ENCODE measurements around the gene CCL2. TPM values are rescaled to one million over a fixed set of nuclear protein-coding genes. Genes with fewer than 3 reads are reported as not detected.

The CCL2 gene
- total and polyA plus RNA-seq, 2 of the 8 experiments (the other 6 are each of a cell fraction or from before 2014, with no cell fraction given) = 3.0 to 3.7 TPM

- H3K4me3 ChIP-seq (ENCODE audit: extremely low read depth in 1 of 4, insufficient read depth in 2 of 4, low read depth in 3 of 4, low read length in 4 of 4) = no peak overlapping the region
- H3K79me1 ChIP-seq (ENCODE audit: low read depth, low read length) = no peaks in the 10 kb centered on the region
- H3K23ac ChIP-seq (ENCODE audit: insufficient read length) = no peak overlapping the region
- no peak overlapping the region for H2BK15ac ChIP-seq (ENCODE audit: low read length)
- no peak overlapping the region for H3K18ac ChIP-seq (ENCODE audit: extremely low read depth, low read length)
- H2AFZ ChIP-seq (ENCODE audit: low read length) = no peak overlapping the region
- no peak overlapping the region for H3K9ac ChIP-seq (replicated peaks in 1 of 4; ENCODE audit: extremely low read depth in 1 of 4, low read depth in 3 of 4, low read length in 3 of 4)
- H4K91ac ChIP-seq (replicated peaks; ENCODE audit: insufficient read length, low read length) = no peak overlapping the region
- DNase-seq (ENCODE audit: low read depth in 1 of 2, low spot score in 2 of 2) = no peak
- no peaks in the 10 kb centered on the region; the same call in 1 of the 2 replicates for H3K23me2 ChIP-seq (ENCODE audit: low read depth, low read length)
- H2BK12ac ChIP-seq (ENCODE audit: low read depth, low read length) = no peak overlapping the region
- H4K8ac ChIP-seq (ENCODE audit: extremely low read depth, insufficient read depth, low read length) = no peak overlapping the region
- no peaks in the 10 kb centered on the region for H3K27me3 ChIP-seq (replicated peaks in 1 of 4; ENCODE audit: control insufficient read depth in 3 of 4, extremely low read depth in 1 of 4, insufficient read depth in 3 of 4, low read length in 3 of 4)
- H2BK5ac ChIP-seq (ENCODE audit: low read depth, low read length) = no peak overlapping the region
- H3K36me3 ChIP-seq (ENCODE audit: control insufficient read depth in 2 of 4, insufficient read depth in 4 of 4, low read length in 3 of 4) = no peaks in the 10 kb centered on the region
- no peaks in the 10 kb centered on the region for H4K20me1 ChIP-seq (replicated peaks in 1 of 2; ENCODE audit: control insufficient read depth in 1 of 2, insufficient read depth in 2 of 2, low read length in 2 of 2)
- FAIRE-seq = no peak
- H2AK5ac ChIP-seq (ENCODE audit: low read depth, low read length) = no peak overlapping the region
- H3K79me2 ChIP-seq (ENCODE audit: control insufficient read depth in 1 of 2, insufficient read depth in 2 of 2, low read length in 2 of 2) = no peaks in the 10 kb centered on the region
- no peak overlapping the region for H3K56ac ChIP-seq (replicated peaks; ENCODE audit: insufficient read length, low read depth, low read length)
- CTCF ChIA-PET (ENCODE audit: partially characterized antibody) = interaction anchor here (1.1 kb wide), 1 partner anchor 65 kb away, joined by 3 read pairs; no protein-coding TSS in a partner anchor
- 57% methylated on average over 3 of the region's 3 CpGs; no CpG with 5 or more reads in 1 of the 2 experiments for WGBS, 2 experiments (ENCODE audit: extremely low coverage in 1 of 2, insufficient coverage in 1 of 2, insufficient read length in 1 of 2, insufficient replicate concordance in 2 of 2, low coverage in 1 of 2, low lambda C conversion rate in 2 of 2, missing lambda C conversion rate in 1 of 2)
- H3K27ac ChIP-seq (ENCODE audit: low read depth, low read length) = no peak overlapping the region
- no peak overlapping the region for H2BK20ac ChIP-seq (ENCODE audit: low read length)
- H4K5ac ChIP-seq (ENCODE audit: insufficient read length, low read depth, low read length) = no peak overlapping the region
- H3K4me2 ChIP-seq (ENCODE audit: insufficient read depth in 1 of 2, low read depth in 2 of 2, low read length in 2 of 2) = no peak overlapping the region
- no peak overlapping the region for H3K14ac ChIP-seq (ENCODE audit: insufficient read length)
- H3K4ac ChIP-seq (replicated peaks; ENCODE audit: insufficient read length, low read depth, low read length) = no peak overlapping the region
- H3K4me1 ChIP-seq (replicated peaks in 1 of 4; ENCODE audit: control insufficient read depth in 3 of 4, insufficient read depth in 4 of 4, low read length in 3 of 4) = no peaks in the 10 kb centered on the region
- no peaks in the 10 kb centered on the region for H3K9me3 ChIP-seq (ENCODE audit: insufficient read depth in 2 of 2, low read depth in 1 of 2, low read length in 1 of 2)
- H2BK120ac ChIP-seq (replicated peaks; ENCODE audit: low read depth, low read length) = no peak overlapping the region
- POLR2A ChIA-PET (ENCODE audit: partially characterized antibody) = no interaction called here
- no peak for TF ChIP-seq BACH1 (IDR thresholded peaks at IDR 0.05; ENCODE audit: low read length)
- no peak for TF ChIP-seq JUND (IDR thresholded peaks at IDR 0.05; ENCODE audit: low read length)
- no peak for TF ChIP-seq TAF1 (IDR thresholded peaks at IDR 0.05; ENCODE audit: low read depth, low read length)
These were observed 10.6 kb downstream of the CCL2 start for GRCh38 chr17:34265711-34266110.
